Renal cortex interstitium (tissue), 11 donors: ENCODE data around the gene KRTAP4-16. TPM values are rescaled to one million over a fixed set of nuclear protein-coding genes. Genes with fewer than 3 reads are reported as not detected.
"Not testable (repeated sequence)": the region's sequence is repeated elsewhere in the genome, so short reads cannot be mapped to it uniquely, and the experiment has no call there.

Source experiments
- DNase-seq, 11 donors: peaks; one replicate each; pipeline ENCODE4 v3.0.0-alpha.2; 2013; ENCODE audit warnings: low read depth in 9 of 11, low spot score in 4 of 11; ENCODE audit errors: extremely low read depth in 1 of 11
- polyA plus RNA-seq, 3 donors: library from polyadenylated mRNA; unstranded; fragments of 120-200 nt; gene quantifications; one replicate each; pipeline ENCODE4 v1.2.1, GENCODE V29; 2013; ENCODE audit not compliant: insufficient read length in 3 of 3

Gene KRTAP4-16
- polyA plus RNA-seq, 3 donors: not detected

- DNase-seq: not testable (repeated sequence)
Measured at GRCh38 chr17:41088760-41089352, 13.2 kb downstream of the KRTAP4-16 start.

- not testable (repeated sequence) for DNase-seq
Measured at GRCh38 chr17:41084100-41084856, 17.7 kb downstream of the KRTAP4-16 start, which contains the start of gene KRTAP4-7. Gene KRTAP4-7, plus strand, starts transcription at chr17:41084150. Its CDS starts 57 bp downstream, at chr17:41084207.

GRCh38 chr17:41083427-41083826, 18.6 kb downstream of the KRTAP4-16 start:
- DNase-seq: not testable (repeated sequence)

- no peak for DNase-seq
Measured at GRCh38 chr17:41082626-41083025, 19.4 kb downstream of the KRTAP4-16 start.

- no peak for DNase-seq
Measured at GRCh38 chr17:41076788-41077187, 25.2 kb downstream of the KRTAP4-16 start.

GRCh38 chr17:41073676-41074075, 28.3 kb downstream of the KRTAP4-16 start:
- DNase-seq: no peak

GRCh38 chr17:41071606-41072360, 30.2 kb downstream of the KRTAP4-16 start:
- no peak for DNase-seq

GRCh38 chr17:41069031-41069430, 33.0 kb downstream of the KRTAP4-16 start:
- no peak for DNase-seq

- no peak for DNase-seq
Measured at GRCh38 chr17:41067281-41067680, 34.7 kb downstream of the KRTAP4-16 start.

- DNase-seq: no peak
Measured at GRCh38 chr17:41065829-41066624, 36.0 kb downstream of the KRTAP4-16 start, which contains the start of gene KRTAP2-4. Gene KRTAP2-4, minus strand, starts transcription at chr17:41065879. Its CDS starts 34 bp downstream, at chr17:41065845.

GRCh38 chr17:41065016-41065689, 36.9 kb downstream of the KRTAP4-16 start:
- DNase-seq: not testable (repeated sequence)

- DNase-seq: no peak
Measured at GRCh38 chr17:41064301-41064700, 37.7 kb downstream of the KRTAP4-16 start.

- DNase-seq: no peak
Measured at GRCh38 chr17:41063449-41063848, 38.6 kb downstream of the KRTAP4-16 start.

GRCh38 chr17:41061964-41062363, 40.0 kb downstream of the KRTAP4-16 start:
- no peak for DNase-seq

GRCh38 chr17:41060052-41060604, 41.9 kb downstream of the KRTAP4-16 start, which contains the start of gene KRTAP2-3:
Gene KRTAP2-3, minus strand, starts transcription at chr17:41060114. Its CDS starts 64 bp downstream, at chr17:41060050.
- no peak for DNase-seq

- DNase-seq: not testable (repeated sequence)
Measured at GRCh38 chr17:41059276-41060051, 42.5 kb downstream of the KRTAP4-16 start.

- DNase-seq: no peak
Measured at GRCh38 chr17:41058741-41059140, 43.3 kb downstream of the KRTAP4-16 start.
